Fibroblast of upper back skin (primary cell): ENCODE results near the gene B9D1.
A peak's percentile ranks its signal among the peaks of the same experiment; 100 is the strongest.

Source experiments
- DNase-seq: peaks from one replicate; pipeline ENCODE4 v3.0.0-alpha.2; 2013

B9D1 gene

DNA sequence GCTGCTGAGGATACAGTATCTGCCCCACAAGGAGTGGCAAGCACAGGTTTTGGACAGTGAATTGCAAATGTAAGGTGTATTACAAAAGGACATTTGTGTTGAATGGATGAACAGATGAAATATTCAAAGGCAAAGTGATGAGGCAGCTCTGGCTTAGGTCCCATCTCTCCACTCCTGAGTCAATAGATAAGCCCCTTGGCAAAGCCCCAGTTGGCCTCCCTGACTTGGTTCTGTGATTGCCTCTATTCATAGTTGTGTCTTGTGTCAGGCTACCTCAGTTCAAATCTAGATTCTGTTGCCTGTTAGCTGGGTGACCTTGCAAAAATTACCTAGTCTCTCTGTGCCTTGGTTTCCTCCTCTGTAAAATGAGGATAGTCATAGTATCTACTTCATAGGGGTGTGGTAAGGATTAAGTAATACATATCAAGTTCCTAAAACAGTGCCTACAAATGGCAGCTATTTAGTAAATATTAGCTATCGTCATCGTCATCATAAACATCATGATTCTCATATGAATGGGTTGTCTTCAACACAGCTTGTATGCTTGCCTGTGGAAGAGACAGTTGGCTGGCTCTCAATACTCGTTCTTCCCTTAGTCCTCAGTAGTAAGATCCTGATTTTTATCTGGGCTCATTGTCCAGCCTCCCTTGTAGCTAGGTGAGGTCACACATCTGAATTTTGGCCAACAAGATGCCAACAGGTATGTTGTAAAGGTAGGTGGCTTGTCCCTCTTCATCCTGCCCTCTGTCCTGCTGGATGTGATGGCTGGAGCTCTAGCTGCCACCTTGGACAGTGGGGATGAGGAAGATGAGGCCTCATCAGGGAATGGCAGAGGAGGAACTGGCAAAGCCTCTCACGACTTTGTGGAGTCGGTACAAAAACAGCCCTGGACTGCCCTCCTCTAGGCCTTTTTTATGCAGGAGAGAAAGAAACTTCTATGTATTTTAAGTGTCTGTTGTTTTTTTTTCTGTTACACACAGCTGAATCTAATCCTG is 26.6 kb upstream of the B9D1 start:
- DNase-seq = peak; percentile 49

DNA sequence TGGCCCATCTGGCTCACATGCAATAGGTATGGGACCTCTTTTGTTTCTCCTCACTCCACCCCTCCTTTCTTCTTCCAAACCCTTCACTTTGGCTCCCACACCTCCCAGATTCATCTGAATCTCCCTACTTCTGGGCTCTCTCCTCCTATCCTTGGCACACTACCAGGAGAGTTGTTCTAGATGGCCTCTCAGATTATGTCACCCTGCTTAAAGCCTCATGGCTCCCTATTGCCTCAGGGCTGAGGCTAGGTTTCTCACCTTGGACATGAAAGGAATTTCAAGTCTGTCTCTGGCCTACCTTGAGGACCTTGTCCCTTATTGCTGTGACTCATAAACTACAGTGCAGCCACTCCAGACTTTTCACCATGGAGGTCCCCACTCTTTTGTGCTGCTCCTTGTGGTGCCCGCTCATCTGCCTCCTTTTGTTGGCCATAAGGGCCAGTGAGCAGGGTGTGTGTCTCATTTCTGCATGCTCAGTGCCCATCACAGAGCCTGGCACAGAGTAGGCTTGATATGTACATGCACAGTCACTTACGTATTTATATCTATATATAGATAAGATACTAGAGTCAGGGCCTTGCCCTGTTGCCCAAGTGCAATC is 25.5 kb upstream of the B9D1 start:
- DNase-seq = peak; percentile 92

DNA sequence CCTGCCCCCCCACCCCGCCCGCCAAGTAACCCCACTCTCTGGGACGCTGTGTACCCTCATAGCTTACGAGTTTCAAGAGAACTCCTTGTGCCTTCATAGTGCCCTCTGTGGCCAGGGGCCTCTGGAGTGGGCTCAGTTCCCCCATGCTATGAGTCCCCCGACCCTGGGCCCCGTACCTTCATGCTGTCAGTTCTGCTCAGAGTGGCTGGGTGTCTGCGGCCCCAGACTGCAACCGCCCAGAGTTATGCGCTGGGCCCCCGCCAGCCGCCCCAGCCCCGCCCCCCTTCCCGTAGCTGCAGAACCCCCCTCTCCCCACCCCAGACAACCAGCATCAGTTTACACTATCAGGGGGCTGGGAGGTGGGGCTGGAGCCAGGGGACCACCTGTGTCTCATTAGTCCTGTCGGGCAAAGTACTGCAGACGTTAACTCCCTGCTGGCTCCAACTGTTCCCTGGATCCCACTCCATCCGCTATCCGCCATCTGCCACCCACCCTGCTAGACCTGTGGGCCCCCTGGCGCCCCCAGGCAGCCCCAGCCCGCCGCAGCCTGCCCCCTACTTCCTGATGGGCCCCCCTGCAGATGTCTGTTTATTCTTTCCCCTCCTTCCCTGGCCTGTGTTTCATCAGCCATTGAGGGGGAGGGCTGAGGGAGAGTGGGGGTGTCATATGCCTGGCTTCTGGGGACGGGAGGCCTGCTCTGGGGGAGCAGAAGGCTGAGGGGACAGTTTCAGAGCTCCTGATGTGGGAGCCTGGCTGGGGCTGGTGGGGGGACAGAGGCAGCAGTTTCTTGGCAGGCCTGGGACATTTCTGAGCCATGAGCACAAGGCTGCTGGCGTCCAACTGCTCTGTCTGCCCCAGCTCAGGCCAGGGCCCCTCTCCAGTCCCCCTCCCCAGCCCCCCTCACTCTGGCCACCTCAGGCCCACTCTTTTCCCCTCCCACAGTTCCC is 24.7 kb upstream of the B9D1 start, which contains the start of gene MFAP4:
MFAP4 (minus strand) TSS at position 217 of the 947 bp plus-strand sequence; CDS start at position 182, 35 bp downstream.
- peak; percentile 99 for DNase-seq

DNA sequence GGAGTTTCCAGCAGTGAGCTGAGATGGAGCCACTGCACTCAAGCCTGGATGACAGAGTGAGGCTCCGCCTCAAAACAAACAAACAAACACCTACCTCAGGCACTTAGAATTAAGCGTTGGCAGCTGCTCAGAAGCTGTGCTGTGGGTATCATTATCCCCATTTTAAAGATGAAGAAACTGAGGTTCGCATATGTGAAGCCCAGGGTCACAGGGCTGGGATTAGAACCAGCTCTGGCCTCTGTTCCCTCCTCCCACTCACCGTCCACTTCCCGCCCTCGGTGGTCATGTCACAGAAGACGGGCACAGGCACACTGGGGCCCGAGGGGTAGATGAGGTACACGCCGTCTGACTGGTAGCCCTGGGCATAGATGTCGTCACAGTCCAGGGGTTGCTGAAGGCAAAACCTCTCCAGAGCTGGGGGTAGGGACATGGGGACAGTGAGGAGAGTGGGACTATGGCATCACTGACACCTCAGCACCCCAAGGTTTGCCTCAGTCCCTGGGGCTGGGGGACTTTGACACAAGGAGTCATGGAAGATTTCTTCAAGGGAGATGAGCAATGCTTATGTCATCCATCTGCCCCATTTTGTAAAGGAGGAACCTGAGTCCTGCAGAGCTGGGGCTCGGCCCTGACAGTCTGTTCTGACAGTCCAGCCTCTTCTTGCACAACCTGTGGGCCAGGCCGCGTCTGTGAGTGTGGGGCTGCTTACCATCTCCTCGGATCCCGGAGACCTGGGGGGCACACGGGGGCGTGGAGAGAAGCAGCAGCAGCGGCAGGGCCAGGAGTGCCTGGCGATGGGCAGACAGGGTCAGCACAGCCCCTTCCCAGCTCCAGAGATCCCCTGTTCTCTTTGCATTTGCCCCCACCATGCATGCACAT is 23.8 kb upstream of the B9D1 start:
- peak; percentile 86 for DNase-seq

DNA sequence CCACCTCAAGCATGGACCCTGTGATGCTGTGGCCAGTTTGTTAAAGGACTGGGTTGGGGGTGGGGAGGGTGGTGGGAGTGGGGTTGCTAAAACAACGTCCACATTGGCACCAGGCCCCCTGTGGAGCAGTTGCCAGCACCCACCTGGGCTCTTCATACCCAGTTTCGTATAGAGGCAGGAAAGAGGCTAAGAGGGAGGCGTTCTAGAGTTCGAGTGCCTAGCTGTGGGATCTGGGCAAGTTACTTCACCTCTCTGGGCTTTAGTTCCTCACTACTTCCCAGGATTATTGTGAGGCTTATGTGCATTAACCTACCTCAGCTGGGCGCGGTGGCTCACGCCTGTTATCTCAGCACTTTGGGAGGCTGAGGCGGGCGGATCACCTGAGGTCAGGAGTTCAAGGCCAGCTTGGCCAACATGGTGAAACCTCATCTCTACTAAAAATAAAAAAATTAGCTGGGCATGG is 23.0 kb upstream of the B9D1 start:
- no peak for DNase-seq

DNA sequence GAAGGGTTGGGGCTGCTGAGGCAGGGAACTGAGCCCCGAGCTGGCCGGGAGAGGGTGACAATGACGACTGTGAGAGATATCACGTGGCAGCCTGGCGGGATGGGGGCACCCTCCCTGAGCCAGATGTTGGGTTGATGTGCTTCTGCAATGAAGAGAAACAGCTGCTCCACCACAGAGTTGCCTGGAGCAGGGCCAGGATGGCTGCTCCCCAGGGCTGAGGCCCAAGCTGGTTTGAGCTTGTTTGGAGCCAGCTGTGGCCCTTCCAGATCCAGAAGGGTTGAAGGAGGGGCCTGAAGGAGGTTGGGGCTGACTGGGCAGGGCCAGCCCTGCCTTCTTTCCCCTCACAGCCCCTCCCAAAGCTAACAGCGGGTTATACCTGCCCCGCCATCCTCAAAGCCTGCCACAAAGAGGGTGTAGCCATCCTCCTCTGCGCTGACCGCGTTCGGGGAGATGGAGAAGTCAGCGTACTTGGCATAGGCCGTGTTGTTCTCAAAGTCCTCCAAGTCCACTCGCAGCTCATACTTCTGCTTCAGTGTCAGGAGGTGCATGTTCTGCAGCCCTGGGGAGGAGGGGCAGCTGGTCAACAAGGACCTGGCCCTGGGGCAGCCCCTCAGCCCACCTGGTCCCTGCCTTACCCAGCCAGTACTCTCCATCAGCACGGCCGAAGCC is 22.3 kb upstream of the B9D1 start:
- DNase-seq = peak; percentile 95

DNA sequence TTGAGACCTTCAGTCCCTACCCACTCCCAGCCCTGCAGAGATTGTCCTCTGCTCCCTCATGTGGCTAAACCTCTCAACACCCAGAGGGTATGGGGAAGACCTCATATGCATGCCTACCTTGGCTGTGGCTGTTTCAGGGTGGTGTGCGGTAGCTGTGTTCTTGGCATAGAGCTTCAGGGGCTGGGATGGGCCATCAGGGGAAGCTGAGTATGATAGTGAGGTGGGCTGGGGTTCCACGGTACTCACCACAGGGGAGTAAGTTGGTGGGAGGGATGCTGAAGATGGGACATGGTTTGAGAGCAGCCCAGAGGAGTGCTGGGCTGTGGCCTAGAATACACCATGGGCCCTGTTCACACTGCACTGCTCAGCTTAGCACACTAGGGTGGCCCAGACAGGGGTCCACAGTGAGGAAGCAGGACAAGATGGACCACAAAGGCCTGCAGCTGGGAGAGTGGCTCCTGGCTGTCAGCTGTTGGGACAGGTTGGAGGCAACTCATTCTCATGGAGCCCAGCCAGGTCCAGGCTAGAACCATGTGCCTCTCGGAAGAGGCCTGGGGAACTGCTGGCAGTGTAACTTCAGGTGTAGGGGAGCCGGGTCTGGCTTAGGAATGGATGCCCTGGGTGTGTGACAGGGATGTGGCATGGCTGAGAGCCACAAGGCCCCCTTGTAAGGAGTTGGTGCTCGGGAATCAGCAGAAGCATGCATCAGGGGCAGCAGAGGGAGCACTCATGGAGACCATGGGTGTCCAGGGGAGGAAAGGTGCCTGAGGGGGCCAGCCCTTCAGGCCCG is 21.4 kb upstream of the B9D1 start:
- peak; percentile 46 for DNase-seq

DNA sequence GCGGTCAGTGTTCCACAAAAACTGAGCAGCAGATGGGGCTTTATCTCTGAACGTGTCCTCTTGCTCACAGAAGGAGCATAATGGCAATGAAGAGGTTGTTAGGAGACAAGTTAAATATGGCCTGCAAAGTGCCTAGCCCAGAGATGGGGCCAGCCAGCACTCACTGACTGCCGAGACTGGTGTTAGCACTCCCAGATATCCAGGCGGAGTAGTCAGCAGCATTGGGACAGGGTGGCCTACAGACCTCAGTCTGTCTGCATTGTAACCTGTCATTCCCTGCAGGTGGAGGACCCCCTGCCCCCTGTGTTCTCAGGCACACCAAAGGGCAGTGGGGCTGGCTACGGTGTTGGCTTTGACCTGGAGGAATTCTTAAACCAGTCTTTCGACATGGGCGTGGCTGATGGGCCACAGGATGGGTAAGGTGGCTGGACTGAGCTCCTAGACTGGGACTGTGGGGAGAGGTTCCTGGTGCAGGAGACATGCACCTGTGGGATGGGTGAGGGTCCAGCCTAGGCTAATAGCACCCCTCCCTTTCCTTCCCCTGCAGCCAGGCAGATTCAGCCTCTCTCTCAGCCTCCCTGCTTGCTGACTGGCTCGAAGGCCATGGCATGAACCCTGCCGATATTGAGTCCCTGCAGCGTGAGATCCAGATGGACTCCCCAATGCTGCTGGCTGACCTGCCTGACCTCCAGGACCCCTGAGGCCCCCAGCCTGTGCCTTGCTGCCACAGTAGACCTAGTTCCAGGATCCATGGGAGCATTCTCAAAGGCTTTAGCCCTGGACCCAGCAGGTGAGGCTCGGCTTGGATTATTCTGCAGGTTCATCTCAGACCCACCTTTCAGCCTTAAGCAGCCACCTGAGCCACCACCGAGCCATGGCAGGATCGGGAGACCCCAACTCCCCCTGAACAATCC is 20.3 kb upstream of the B9D1 start:
- no peak for DNase-seq

DNA sequence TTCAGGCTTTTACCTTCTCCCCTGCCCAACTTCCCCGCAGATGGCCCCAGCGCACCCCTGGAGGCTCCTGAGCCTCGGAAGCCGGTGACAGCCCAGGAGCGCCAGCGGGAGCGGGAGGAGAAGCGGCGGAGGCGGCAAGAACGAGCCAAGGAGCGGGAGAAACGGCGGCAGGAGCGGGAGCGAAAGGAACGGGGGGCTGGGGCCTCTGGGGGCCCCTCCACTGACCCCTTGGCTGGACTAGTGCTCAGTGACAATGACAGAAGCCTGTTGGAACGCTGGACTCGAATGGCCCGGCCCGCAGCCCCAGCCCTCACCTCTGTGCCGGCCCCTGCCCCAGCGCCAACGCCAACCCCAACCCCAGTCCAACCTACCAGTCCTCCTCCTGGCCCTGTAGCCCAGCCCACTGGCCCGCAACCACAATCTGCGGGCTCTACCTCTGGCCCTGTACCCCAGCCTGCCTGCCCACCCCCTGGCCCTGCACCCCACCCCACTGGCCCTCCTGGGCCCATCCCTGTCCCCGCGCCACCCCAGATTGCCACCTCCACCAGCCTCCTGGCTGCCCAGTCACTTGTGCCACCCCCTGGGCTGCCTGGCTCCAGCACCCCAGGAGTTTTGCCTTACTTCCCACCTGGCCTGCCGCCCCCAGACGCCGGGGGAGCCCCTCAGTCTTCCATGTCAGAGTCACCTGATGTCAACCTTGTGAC is 19.4 kb upstream of the B9D1 start:
- DNase-seq = no peak

DNA sequence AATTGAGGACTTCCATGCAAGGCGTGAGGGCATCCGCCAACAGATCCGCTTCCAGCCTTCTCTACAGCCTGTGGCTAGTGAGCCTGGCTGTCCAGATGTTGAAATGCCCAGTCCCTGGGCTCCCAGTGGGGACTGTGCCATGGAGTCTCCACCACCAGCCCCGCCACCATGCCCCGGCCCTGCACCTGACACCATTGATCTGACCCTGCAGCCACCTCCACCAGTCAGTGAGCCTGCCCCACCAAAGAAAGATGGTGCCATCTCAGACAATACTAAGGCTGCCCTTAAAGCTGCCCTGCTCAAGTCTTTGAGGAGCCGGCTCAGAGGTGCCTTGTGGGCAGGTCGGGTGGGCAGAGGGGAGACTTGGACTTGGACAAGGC is 18.8 kb upstream of the B9D1 start:
- no peak for DNase-seq

DNA sequence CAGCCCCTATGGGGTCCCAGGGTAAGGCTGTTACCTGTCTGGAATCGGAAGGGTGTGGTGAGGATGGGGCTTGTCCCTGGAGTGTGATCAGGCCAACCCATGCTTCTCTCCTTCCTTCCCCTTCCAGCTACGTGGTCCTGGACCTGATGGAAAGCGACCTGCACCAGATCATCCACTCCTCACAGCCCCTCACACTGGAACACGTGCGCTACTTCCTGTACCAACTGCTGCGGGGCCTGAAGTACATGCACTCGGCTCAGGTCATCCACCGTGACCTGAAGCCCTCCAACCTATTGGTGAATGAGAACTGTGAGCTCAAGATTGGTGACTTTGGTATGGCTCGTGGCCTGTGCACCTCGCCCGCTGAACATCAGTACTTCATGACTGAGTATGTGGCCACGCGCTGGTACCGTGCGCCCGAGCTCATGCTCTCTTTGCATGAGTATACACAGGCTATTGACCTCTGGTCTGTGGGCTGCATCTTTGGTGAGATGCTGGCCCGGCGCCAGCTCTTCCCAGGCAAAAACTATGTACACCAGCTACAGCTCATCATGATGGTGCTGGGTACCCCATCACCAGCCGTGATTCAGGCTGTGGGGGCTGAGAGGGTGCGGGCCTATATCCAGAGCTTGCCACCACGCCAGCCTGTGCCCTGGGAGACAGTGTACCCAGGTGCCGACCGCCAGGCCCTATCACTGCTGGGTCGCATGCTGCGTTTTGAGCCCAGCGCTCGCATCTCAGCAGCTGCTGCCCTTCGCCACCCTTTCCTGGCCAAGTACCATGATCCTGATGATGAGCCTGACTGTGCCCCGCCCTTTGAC is 18.2 kb upstream of the B9D1 start:
- DNase-seq = no peak

DNA sequence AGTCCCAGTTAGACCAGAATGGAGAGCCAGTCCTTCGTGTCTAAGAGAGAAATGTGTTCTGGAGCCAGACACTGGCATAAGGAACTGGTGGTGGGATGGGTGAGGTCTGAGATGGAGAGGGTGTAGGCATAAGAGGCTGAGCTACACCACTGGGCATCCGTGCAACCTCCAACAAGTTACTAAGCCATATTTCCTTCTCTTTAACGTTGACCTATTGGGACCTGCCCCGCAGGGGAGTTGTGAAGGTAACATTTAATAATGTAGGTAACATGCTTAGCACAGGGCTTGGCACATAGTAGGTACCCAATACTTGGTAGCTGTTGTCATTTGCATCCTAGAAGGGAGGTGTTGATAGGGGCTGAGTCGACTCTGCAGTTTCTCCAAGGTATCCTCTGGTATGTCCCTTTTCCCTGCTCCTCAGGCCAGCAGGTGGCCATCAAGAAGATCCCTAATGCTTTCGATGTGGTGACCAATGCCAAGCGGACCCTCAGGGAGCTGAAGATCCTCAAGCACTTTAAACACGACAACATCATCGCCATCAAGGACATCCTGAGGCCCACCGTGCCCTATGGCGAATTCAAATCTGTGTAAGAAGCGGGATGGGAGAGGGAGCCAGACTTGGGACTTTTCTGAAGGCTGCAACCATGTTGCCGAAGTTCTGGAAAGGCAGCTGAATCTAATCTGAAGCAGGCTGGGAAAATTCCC is 17.0 kb upstream of the B9D1 start:
- DNase-seq = no peak

DNA sequence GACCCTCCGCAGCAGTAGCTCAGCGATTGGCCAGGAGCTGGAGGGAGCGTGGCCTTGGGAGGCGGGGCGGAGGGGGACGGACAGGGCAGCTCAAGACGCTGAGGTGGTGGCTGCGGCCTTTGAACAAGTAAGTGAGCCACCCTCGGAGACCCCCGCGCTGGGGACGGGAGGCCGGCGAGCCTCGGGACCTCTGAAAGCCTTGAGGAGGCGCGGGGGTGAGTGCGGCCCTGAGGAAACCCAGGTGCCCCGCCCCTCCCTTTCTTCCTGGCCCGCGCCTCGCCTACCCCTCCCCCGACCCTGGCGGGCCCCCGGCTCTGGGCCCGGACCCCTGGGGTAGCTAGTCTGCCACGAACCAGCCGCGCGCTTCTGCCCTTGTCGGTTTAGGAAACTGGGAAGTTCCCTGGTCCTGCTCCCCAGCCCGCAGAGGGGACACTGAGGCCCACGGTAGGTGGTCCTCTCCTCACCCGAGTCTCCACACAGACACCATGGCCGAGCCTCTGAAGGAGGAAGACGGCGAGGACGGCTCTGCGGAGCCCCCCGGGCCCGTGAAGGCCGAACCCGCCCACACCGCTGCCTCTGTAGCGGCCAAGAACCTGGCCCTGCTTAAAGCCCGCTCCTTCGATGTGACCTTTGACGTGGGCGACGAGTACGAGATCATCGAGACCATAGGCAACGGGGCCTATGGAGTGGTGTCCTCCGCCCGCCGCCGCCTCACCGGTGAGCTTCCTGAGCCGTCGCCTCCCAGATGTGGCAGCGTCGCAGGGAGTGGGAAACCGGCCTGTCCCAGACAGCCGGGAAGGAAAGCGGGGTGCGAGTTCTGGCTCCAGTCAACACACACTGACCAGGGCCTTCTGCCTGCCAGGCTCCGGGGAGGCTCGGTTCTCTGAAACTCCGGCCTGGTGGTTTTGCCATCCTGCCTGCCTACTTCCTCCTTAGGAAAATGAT is 16.2 kb upstream of the B9D1 start, which contains the start of gene MAPK7:
MAPK7 (plus strand) TSS at position 83 of the 945 bp plus-strand sequence; CDS start at position 486, 403 bp downstream.
- DNase-seq = no peak

DNA sequence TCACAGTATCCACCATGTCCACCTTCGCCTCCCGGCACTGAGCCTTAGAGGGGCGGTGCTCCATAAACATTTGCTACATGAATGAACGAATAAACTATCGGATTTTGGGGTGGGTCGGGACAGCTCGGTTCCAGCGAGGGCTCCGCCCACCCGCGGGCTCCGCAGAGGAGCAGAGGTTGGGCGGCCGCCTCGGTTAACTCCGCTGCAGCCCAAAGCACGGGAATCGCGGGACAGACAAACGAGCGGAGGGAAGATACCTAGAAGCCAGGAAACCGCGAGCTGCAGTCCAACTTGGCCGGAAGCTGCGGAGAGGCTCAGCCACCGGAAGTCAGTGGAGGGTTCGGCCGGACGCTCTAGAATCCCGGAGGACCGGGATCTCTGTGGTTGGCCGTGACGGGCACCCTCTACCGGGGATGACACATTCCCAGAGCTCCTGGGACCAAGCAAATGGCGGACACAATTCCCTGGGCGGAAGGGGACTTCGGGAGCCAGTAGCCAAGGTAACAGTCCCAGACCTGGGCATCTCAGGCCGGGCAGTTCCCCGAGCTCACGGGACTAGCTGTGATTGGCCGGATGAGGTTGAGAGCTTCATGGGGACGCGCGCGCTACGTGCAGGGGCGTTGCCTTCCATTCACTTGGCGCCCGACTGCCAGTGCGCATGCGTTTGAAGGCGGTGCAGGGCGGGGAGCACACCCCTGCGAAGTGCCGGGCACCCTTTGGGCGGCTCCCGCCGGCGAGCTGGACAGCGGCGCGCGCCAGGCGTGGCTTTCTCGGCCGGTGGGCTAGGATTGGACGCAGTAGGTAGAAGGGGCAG is 15.3 kb upstream of the B9D1 start:
- peak; percentile 99 for DNase-seq

DNA sequence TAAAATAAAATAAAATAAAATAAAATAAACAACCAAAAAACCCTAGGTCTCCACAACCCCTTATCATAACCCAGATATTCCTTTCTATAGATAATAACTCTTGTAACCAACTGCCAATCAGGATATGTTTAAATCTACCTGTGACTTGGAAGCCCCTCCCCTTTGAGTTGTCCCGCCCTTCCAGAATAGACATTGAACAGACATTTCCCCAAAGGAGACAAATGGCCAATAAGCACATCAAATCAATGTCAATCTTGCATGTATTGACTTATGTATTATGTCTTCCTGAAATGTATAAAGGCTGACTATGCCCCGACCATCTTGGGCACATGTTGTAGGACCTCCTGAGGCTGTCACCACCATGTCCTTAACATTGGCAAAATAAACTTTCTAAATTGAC is 14.3 kb upstream of the B9D1 start:
- no peak for DNase-seq
